ENCODE results near the gene FBXO2.

- TF ChIP-seq ESRRG (CRISPR knock-in tag; IDR thresholded peaks at IDR 0.05) (no peak), ZFP3 (CRISPR knock-in tag; IDR thresholded peaks at IDR 0.05) (no peak), ISL1 (CRISPR knock-in tag; IDR thresholded peaks at IDR 0.05) (no peak), RARB (CRISPR knock-in tag; IDR thresholded peaks at IDR 0.05) (no peak)
These were observed 16.1 kb downstream of the FBXO2 start for GRCh38 chr1:11638121-11638520.
